ENCODE measurements around the gene MPPED1.

DNA sequence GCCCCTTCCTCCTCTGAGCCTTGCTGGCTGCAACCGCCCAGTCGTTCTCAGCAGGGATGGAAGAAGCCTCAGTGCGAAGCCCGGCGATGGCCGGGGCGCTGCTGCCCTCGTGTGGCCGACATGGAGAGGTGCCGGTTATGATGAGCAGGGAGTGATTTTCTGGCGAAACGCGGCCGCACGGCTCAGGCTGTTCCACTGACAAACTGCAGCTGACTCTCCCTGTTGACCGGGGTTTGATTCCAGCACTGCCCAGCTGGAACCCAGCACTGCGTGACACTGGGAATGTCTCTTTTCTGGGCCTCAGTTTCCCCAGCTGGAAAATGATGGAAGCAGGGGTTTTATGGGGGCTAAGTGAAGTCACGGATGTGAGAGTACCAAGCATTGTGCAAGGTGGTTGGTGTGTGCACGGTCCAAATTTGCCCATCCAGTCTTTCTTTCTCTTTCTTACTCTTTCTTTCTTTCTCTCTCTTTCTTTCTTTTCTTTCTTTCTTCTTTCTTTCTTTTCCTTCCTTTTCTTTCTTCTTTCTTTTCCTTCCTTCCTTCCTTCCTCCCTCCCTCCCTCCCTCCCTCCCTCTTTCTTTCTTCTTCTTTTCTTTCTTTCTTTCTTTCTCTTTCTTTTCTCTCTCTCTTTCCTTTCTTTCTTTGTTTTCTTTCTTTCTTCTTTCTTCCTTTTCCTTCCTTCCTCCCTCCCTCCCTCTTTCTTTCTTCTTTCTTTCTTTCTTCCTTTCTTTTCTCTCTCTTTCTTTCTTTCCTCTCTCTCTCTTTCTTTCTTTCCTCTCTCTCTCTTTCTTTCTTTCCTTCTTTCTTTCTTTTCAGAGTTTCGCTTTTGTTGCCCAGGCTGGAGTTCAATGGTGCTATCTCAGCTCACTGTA lies 25.8 kb upstream of the MPPED1 start:
- TF ChIP-seq, protein P1, sequence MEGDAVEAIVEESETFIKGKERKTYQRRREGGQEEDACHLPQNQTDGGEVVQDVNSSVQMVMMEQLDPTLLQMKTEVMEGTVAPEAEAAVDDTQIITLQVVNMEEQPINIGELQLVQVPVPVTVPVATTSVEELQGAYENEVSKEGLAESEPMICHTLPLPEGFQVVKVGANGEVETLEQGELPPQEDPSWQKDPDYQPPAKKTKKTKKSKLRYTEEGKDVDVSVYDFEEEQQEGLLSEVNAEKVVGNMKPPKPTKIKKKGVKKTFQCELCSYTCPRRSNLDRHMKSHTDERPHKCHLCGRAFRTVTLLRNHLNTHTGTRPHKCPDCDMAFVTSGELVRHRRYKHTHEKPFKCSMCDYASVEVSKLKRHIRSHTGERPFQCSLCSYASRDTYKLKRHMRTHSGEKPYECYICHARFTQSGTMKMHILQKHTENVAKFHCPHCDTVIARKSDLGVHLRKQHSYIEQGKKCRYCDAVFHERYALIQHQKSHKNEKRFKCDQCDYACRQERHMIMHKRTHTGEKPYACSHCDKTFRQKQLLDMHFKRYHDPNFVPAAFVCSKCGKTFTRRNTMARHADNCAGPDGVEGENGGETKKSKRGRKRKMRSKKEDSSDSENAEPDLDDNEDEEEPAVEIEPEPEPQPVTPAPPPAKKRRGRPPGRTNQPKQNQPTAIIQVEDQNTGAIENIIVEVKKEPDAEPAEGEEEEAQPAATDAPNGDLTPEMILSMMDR (conservative IDR thresholded peaks at IDR 0.05 in 1 of 2, IDR thresholded peaks at IDR 0.05 in 1 of 2; ENCODE audit: extremely low read depth in 1 of 2, insufficient read depth in 1 of 2, low read depth in 1 of 2, low read length in 2 of 2), result peak; percentile 71 to 87
- no peak for TF ChIP-seq EZH2 (IDR thresholded peaks at IDR 0.05; ENCODE audit: borderline replicate concordance, low read length)

Measured in mammary epithelial cell (primary cell).